Head of caudate nucleus (tissue), 42 donors: Measurements from ENCODE around the gene TAOK2.
A peak's percentile ranks its signal among the peaks of the same experiment; 100 is the strongest.

ENCODE experiments used
- DNase-seq, 42 donors: peaks; one replicate each; pipeline versions ENCODE4 v3.0.0 to v3.0.0-alpha.2; 2020 to 2021; ENCODE audit warnings: mixed read lengths in 7 of 42
- intact Hi-C: fragments of 100-400 bp; cut with DNase I; formaldehyde crosslinking; loops from one replicate; pipeline ENCODE4 v1.15.0; 2022

TAOK2 gene

DNA sequence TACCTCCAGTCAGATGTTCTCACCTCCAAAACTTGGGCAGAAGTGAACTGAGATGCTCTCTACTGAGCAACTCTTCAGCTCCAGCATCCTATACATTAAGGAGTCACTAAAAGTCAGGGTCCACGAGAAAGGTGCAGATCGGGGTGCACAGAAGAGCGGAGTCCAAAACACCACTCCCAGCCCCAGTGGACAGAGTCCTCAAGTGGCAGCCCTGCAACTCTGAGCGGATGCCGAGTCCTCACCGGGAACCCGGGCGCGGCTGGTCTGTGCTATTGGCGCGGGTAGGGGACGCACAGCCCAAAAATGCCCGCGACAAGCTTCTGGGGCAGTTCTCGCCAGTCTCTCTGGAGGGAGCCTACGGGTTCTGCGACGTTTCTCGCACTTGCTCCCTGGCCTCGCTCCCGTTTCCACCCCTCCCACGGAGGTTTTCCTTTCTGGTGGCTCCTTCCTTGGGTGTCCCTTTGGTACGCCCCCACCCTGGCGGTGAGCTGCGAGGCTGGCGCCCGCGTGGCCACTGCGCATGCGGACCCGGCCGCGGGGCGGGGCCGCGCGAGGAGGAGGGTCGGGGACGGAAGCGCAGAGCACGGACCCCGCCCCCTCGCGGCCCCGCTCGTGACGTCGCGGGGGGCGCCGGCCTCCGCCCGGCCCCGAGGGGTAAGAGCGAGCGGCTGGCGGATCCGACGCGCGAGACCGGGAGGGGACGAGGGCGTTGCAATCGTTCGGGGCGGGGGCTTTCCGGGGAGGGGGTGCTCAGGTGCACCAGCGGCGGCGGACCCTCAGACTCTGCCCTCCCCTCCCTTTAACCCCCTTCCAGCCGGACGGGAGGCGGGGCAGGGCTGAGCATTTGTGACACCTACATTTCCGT is 12.0 kb upstream of the TAOK2 start, which contains the start of gene TMEM219:
TMEM219 (plus strand) TSS at position 601 of the 865 bp plus-strand sequence. CDS start 1,065 bp downstream, outside the sequence.
- peak; percentile 69 to 96 (median 92) for DNase-seq
- intact Hi-C loops: loop anchor here (1.0 to 5.0 kb wide), 2 partner anchors 12 to 34 kb away; partner anchors contain the start of genes KCTD13 and TAOK2

DNA sequence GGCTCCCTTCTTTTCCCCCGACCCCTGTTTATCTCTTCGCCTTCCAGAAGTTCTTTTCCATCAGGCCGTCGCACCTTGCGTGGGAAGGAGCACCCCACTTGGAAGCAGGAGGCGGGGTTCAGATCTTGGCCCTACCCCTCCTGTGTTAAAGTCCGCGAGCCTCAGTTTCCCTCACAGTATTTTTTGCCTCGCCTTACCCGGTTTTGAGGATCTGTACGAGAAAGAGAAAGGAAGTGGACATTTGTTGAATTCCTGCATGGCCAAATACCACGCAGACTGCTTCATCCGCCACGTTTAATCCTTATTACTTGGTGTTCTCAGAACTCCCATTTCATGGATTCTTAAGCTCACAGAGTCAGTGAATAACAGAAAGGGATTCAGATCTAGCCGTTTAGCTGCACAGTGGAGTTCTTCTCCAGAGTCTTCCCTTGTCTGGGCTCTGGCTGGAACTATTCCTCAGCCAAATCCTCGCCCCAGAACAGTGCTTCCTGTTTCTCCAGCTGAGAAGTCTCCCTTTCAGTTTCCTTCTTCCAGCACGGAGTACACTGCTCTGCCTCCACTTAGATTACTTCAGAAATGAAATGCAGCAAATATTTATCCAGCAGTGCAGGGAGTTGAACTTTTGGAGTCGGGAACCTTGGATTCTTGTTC is 11.2 kb upstream of the TAOK2 start:
- intact Hi-C loops: loop anchor here (5.0 kb wide), 1 partner anchor 35 kb away; the partner anchor contains the start of gene KCTD13
- DNase-seq: peak in 8 of 42 donors; percentile 13 to 45 (median 27)

DNA sequence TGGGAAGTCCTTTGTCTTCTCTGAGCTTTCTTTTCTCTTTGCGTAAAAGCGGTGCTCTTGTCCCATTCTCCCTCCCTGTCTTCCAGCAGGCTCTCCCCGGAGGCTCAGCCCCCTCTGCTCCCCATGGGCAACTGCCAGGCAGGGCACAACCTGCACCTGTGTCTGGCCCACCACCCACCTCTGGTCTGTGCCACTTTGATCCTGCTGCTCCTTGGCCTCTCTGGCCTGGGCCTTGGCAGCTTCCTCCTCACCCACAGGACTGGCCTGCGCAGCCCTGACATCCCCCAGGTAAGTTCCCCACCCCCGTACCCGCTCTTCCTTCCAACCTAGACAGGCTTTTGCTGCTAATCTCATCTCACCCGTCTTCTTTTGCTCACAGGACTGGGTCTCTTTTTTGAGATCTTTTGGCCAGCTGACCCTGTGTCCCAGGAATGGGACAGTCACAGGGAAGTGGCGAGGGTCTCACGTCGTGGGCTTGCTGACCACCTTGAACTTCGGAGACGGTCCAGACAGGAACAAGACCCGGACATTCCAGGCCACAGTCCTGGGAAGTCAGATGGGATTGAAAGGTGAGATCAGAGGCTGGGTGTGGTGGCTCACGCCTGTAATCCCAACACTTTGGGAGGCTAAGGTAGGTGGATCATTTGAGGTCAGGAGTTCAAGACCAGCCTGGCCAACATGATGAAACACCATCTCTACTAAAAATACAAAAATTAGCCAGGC is 10.5 kb upstream of the TAOK2 start:
- intact Hi-C loops: loop anchor here (5.0 kb wide), 1 partner anchor 36 kb away; the partner anchor contains the start of gene KCTD13
- no peak for DNase-seq

DNA sequence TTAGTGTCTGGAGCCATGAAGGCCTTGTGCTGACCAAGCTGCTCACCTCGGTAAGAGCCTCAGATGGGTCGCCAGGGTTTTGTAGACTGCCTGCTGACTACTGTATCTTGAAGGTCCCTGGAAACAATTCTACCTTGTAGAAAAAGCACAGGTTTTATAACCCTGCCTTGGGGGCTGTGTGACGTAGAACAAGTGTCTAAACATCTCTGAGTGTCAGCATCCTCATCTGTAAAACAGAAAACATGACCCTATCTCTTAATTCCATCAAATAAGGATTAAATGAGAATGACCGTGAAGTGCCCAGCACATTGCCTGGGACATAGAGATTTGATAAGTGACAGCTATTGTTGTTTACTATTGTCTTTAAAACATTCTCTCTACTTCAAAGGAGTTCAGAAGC is 5.5 kb upstream of the TAOK2 start:
- no peak for DNase-seq
- intact Hi-C loops: no loop called here

DNA sequence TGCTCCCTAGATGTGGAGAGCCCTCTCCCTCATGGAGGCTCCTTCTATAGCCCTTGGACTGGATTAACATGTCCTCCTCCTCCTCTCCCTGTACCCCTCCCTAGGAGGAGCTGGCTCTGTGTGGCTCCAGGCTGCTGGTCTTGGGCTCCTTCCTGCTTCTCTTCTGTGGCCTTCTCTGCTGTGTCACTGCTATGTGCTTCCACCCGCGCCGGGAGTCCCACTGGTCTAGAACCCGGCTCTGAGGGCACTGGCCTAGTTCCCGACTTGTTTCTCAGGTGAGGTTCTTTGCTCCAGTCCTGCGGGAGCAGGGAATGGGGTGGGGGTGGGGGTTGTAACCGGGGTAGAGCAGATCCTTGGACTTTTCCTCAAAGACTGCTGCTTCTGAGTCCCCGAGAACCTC is 2.4 kb upstream of the TAOK2 start:
- intact Hi-C loops: no loop called here
- DNase-seq: no peak

DNA sequence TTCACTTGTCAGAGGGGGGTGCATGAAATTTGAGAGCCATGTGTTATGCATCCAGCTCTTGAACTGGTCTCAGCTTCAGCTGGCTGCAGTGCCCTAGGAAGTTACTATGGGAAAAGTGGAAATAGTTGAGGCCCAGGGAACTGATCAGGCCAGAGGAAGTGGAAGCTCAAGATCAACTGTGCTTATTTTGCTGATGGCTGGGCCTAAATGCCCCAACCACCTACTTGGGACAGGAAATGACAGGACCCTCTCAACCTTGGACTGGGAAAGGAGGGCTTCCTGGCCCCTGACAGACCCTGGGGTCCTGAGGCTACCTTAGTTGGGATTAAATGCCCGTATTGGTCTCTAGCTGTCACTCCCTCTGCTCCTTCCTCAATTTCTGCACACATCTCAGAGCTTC is 1.2 kb upstream of the TAOK2 start:
- intact Hi-C loops: loop anchor here (2.0 kb wide), 1 partner anchor 46 kb away; the partner anchor contains the start of gene KCTD13
- no peak for DNase-seq

DNA sequence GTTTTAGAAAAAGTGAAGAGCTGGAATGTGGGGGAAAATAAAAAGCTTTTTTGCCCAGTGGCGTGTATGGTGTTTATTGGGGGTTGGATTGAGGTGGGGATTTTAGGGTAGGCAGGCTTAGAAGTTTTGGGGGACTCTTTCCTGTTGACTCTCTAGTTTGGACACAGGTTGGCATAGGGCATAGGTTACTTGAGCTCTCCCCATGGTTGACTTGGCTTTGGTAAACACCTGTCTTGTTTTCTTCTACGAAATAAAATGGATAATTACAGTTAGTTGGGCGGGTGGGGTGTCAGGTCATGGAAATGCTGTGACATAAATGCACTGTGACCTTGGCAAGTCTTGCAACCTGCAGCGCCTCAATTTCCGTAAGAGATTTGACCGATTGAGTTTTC is 680 bp upstream of the TAOK2 start:
- DNase-seq: no peak
- intact Hi-C loops: loop anchor here (1.0 to 2.0 kb wide), 2 partner anchors 12 to 46 kb away; partner anchors contain the start of gene KCTD13

DNA sequence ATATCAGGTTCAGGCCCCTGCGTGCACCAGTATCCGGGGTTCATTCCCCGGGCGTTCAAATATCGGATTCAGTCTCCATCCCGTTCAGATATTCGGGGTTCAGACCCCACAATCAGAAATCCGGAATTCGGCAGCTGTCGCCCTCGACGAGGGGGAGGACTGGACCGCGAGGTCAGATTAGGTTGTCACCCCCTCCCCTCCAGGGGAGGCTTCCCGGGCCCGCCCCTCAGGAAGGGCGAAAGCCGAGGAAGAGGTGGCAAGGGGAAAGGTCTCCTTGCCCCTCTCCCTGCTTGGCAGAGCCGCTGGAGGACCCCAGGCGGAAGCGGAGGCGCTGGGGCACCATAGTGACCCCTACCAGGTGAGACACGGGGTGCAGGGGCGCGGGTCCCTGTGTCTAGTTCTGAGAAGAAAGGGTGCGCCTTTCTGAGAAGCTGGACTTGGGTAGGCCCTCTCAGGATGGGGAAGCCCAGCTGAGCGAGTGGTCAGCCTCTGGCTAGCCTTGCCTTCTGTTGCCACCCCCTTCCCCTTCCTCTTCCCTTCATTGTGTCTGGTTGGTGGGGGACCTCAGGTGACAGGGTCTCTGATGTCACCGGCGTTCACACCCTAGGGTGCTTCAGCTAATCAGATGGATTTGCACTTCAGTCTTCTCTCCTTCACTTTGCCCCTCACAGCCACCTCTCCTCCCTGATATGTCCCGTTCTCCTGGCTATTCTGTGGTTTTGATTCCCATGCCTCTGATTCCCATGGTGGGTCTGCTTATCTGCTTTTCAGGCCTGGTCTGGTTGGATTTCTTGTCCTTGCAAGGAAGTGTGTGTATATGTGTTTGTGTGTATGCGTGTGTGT is 844 bp downstream of the TAOK2 start:
- intact Hi-C loops: loop anchor here (2.0 kb wide), 1 partner anchor 20 kb away; the partner anchor contains the start of gene HIRIP3
- DNase-seq: peak in 4 of 42 donors; percentile 21 to 27 (median 23)

DNA sequence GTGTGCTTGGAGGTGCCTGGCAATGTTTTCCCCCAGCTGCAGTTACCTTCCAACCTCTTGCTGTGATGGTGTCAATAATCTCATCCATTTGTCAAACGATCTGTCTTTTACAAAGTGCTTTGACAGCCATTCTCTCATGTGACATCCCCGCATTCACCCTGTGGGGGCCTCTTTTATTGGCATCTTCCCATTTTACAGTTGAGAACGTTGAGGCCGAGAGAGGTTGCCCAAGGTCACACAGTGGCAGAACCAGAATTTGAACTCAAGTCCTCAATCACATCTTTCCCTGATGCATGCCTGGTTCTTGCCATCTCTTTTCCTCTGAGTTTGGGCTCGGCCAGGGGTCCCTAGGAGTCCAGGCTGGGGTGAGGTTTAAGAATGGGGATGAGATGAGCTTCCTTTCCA is 1.5 kb downstream of the TAOK2 start:
- DNase-seq: no peak
- intact Hi-C loops: loop anchor here (2.0 kb wide), 1 partner anchor 20 kb away; the partner anchor contains the start of gene HIRIP3

DNA sequence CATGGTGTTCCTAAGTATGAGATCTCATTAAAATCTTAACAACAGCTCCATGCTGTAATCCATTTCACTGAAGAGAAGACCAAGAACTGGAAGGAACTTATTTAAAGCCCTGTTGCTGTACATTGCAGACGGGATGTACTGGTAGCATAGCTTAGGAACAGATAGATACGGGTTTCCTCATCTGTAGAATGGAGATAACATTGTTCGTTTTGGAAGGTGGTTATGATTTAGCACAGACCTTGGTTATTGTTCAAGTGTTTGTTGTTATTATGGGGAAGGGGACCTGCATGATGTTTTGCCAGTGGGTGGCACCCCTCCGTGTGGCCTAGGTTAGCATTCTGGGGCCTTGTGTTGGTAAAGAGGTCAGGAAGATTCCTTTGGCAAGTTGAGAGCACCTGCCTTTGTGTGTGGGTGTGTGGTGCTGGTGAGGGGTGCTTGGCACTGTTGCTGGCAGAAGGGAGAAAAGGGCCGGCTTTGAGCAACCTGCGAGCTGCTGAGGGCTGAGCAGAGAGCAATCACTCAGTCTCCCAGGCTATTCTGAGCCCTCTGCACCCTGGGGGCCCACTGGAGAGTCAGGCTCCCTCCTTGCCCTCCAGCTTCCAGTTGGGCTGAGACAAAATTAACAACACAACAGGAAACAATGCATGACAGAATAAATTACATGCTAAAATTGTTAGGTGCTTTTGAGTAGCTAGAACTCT is 2.3 kb downstream of the TAOK2 start:
- intact Hi-C loops: loop anchor here (2.0 kb wide), 1 partner anchor 19 kb away; the partner anchor contains the start of gene HIRIP3

DNA sequence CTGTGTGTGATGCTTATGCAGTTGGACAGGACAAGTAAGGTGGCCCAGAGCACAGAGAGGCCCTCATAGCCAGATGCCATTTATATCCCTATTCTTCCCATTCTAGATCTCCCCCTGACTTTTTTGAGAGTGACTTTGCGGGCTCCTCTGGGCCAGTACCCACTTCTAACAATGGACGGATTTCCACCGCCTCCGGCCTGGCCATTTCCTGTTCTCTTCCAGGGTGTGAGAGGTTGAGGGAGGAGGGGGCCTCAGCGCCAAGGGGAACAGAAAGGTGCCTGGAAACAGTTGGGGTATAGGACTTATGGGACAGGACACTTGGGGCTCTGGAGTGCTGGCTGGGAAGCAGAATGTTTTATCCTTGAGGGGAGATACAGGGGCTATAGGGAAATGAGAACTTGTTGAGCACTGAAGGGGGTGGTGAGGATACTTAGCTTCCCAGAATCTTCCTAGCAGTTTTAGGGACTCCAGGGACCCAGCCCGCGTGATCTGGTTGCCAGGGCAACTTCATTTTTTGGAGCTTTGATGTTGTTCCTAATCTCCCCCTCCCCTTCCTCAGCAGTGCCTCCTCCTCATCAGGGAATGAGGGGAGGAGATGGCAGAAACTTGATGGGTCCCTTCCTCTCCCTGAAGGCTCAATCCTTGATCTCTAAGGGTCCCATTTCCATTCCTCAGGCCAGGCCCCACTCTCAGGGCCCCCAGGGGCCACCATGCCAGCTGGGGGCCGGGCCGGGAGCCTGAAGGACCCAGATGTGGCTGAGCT is 3.6 kb downstream of the TAOK2 start:
- intact Hi-C loops: no loop called here

More for the DNA sequence above, 2.3 kb downstream of the TAOK2 start:
- peak in 11 of 42 donors; percentile 20 to 54 (median 32) for DNase-seq

DNA sequence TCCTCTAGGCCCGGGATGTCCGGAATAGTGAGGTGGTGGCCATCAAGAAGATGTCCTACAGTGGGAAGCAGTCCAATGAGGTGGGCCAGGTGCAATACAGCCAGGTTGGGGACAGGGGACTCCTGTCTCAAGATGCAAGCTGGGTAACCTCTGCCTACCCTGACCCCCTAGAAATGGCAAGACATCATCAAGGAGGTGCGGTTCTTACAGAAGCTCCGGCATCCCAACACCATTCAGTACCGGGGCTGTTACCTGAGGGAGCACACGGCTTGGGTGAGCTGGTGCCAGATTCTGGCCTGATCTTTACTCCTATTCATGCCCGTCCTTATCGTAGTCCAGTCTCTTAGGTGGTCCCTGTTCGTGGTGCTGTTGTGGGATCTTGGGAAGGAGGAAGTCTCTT is 4.4 kb downstream of the TAOK2 start:
- intact Hi-C loops: no loop called here
- no peak for DNase-seq

More for the DNA sequence above, 3.6 kb downstream of the TAOK2 start:
- peak in 3 of 42 donors; percentile 23 to 41 (median 40) for DNase-seq

DNA sequence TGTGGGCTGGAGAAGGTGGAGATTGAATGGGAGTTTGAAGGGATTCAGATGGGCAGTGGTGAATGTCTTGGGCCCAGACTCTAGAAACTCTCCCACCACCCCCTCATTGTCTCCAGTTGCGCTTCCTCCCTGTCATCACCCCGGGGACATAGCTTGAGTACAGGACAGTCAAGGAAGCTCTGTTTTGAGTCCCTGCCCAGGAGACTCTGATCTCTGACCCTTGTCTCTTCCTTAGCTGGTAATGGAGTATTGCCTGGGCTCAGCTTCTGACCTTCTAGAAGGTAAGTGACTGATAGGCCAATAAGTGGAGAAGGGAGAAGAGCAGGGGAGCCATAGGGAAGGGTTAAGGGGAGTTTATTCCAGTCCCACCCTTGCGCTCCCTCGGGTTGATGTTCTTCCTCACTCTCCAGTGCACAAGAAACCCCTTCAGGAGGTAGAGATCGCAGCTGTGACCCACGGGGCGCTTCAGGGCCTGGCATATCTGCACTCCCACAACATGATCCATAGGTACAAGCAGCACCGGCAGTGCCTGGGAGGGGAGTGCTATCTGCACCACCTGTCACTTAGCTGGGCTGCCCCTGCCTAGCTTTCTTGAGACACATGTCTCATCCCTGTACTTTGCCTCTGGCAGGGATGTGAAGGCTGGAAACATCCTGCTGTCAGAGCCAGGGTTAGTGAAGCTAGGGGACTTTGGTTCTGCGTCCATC is 5.0 kb downstream of the TAOK2 start:
- DNase-seq: no peak

DNA sequence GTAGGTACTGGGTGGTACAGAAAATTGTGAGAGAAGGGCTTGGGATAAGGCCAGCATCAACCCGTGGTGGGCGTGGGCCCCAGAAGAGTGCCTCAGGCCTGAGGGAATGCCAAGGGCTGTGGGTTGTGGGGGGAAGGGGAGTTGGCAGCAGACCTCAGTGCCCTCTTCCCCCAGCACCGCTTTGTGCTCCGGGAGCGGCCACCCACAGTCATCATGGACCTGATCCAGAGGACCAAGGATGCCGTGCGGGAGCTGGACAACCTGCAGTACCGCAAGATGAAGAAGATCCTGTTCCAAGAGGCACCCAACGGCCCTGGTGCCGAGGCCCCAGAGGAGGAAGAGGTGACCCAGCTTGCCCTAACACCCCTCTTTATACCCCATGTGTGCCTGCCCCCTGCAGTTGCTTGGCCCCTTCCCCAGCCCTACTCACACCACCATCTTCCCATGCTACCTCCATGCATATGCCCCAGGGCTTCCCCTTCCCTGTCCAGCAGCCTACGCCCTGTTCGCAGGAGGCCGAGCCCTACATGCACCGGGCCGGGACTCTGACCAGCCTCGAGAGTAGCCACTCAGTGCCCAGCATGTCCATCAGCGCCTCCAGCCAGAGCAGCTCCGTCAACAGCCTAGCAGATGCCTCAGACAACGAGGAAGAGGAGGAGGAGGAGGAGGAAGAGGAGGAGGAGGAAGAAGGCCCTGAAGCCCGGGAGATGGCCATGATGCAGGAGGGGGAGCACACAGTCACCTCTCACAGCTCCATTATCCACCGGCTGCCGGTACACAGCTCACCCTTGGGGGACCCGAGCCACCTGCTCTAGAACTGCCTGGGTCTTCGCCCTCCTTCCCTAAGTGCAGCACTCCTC is 9.1 kb downstream of the TAOK2 start:
- intact Hi-C loops: no loop called here
- no peak for DNase-seq

More for the DNA sequence above, 5.0 kb downstream of the TAOK2 start:
- intact Hi-C loops: no loop called here
